Measurements from ENCODE around the gene ITPR1. TPM values are rescaled to one million over a fixed set of nuclear protein-coding genes. Genes with fewer than 3 reads are reported as not detected.

ITPR1 gene
- total and polyA plus RNA-seq, 2 of the 4 experiments (the other 2 are of a cell fraction), result 1.8 to 5.7 TPM

- Histone ChIP-seq H3K18ac (ENCODE audit: low read depth, low read length) (no peak overlapping the region), H3K79me1 (ENCODE audit: low read depth in 1 of 2, low read length in 2 of 2) (no peaks in the 10 kb centered on the region), H3K4me3 (ENCODE audit: insufficient read depth, low read depth, low read length) (no peak overlapping the region), H3K23ac (ENCODE audit: low read depth, low read length) (no peak overlapping the region), H3K27ac (ENCODE audit: insufficient read depth, low read length) (no peak overlapping the region), H2BK15ac (ENCODE audit: low read depth, low read length) (no peak overlapping the region), H3K9me1 (ENCODE audit: insufficient read depth, low read length) (no peaks in the 10 kb centered on the region; the same call in 1 of the 2 replicates), H3K9ac (ENCODE audit: low read depth, low read length) (no peak overlapping the region), H2BK120ac (ENCODE audit: low read depth, low read length) (no peak overlapping the region), H2AFZ (replicated peaks; ENCODE audit: low read length, poor library complexity) (no peak overlapping the region), H2AK5ac (ENCODE audit: low read depth, low read length) (no peak overlapping the region), H3K4me2 (ENCODE audit: low read depth, low read length) (no peak overlapping the region), H2BK20ac (ENCODE audit: low read depth, low read length) (no peak overlapping the region), H3K56ac (ENCODE audit: extremely low read depth, insufficient read depth, low read length) (no peak overlapping the region), H4K5ac (ENCODE audit: low read depth, low read length) (no peak overlapping the region), H3K4ac (ENCODE audit: low read depth, low read length) (no peak overlapping the region), H3K14ac (replicated peaks; ENCODE audit: low read depth, low read length) (no peak overlapping the region), H3K27me3 (ENCODE audit: control insufficient read depth, insufficient read depth, low read length) (no peaks in the 10 kb centered on the region), H3K4me1 (ENCODE audit: control insufficient read depth, insufficient read depth, low read length) (no peaks in the 10 kb centered on the region; the same call in 1 of the 2 replicates), H3K9me3 (ENCODE audit: control insufficient read depth, insufficient read depth, low read length) (no peaks in the 10 kb centered on the region), H4K8ac (ENCODE audit: low read depth in 2 of 2, low read length in 2 of 2) (no peak overlapping the region), H3K36me3 (ENCODE audit: control insufficient read depth, insufficient read depth, low read length) (no peaks in the 10 kb centered on the region), H2AK9ac (replicated peaks; ENCODE audit: low read depth, low read length, poor library complexity) (no peak overlapping the region), H4K91ac (ENCODE audit: insufficient read depth, low read depth, low read length) (no peak overlapping the region), H2BK5ac (ENCODE audit: low read depth, low read length, poor library complexity, severe bottlenecking) (no peak overlapping the region), H4K20me1 (ENCODE audit: insufficient read depth, low read length) (no peaks in the 10 kb centered on the region)
- no peak for TF ChIP-seq POLR2A (IDR thresholded peaks at IDR 0.05; ENCODE audit: low read depth, low read length)
- TF ChIP-seq MAFK (IDR thresholded peaks at IDR 0.05; ENCODE audit: low read depth, low read length), result no peak
- no peak for TF ChIP-seq RFX5 (IDR thresholded peaks at IDR 0.05; ENCODE audit: low read depth, low read length)
- no peak for TF ChIP-seq ELK1 (IDR thresholded peaks at IDR 0.05; ENCODE audit: borderline replicate concordance, low read depth, low read length)
- TF ChIP-seq BHLHE40 (IDR thresholded peaks at IDR 0.05; ENCODE audit: low read depth, low read length), result no peak
- TF ChIP-seq CEBPB (IDR thresholded peaks at IDR 0.05; ENCODE audit: low read depth, low read length), result no peak
- TF ChIP-seq FOS (IDR thresholded peaks at IDR 0.05; ENCODE audit: low read depth, low read length), result no peak
- no peak for TF ChIP-seq RAD21 (IDR thresholded peaks at IDR 0.05; ENCODE audit: low read length)
- no peak for TF ChIP-seq USF2 (IDR thresholded peaks at IDR 0.05; ENCODE audit: low read depth, low read length)
- dilution Hi-C loops (cut with HindIII; ENCODE audit: low sequenced_read_pairs, unreplicated experiment), result no loop called here
- no CpG with 5 or more reads among the region's 5 CpGs for WGBS, 2 experiments (ENCODE audit: extremely low coverage in 2 of 2, insufficient read length in 1 of 2)
- DNase-seq, result no peak
- in situ Hi-C loops (cut with MboI; ENCODE audit: low sequenced_read_pairs), result no loop called here
- no TSS peak for BruUV-seq (replicated peaks)
- POLR2A ChIA-PET (ENCODE audit: unreplicated experiment), result no interaction called here
- intact Hi-C loops (cut with micrococcal nuclease), result no loop called here
- no peak for ATAC-seq (ENCODE audit: low read depth)
- CTCF ChIA-PET, result no interaction called here
Observed at GRCh38 chr3:4497005-4497692, 4.0 kb downstream of the ITPR1 start.
